ENCODE measurements around the gene INTS13. TPM values are rescaled to one million over a fixed set of nuclear protein-coding genes. Genes with fewer than 3 reads are reported as not detected.

The INTS13 gene
- total and polyA plus RNA-seq, 8 donors = 16.9 to 29.6 (median 21.1) TPM

- Histone ChIP-seq H3K36me3 (peaks cover 12 to 77% (median 73%) of the 10 kb centered on the region in 4 donors), H3K4me3 (no peak overlapping the region), H3K4me1 (no peaks in the 10 kb centered on the region), H3K9me3 (no peaks in the 10 kb centered on the region), H3K27ac (no peak overlapping the region), H3K27me3 (no peaks in the 10 kb centered on the region)
- 86 to 91% (median 88%) methylated on average over 3 of the region's 3 CpGs for WGBS, 5 donors
- no peak for DNase-seq
- intact Hi-C loops (cut with DNase I; ENCODE audit: low total_unique reads) = no loop called here
- TF ChIP-seq POLR2A (IDR thresholded peaks at IDR 0.05) (no peak), EP300 (IDR thresholded peaks at IDR 0.05) (no peak), POLR2AphosphoS5 (IDR thresholded peaks at IDR 0.05) (no peak), CTCF (IDR thresholded peaks at IDR 0.05) (no peak)
Measured at GRCh38 chr12:26921886-26922285, 15.9 kb downstream of the INTS13 start.

- no peak overlapping the region for H3K27ac ChIP-seq
- peaks cover 0 to 6% (median 0%) of the 10 kb centered on the region in 4 donors for H3K4me1 ChIP-seq
- intact Hi-C loops (cut with DNase I; ENCODE audit: low total_unique reads) = no loop called here
- 73 to 94% (median 91%) methylated on average over 2 of the region's 2 CpGs for WGBS, 5 donors
- no peaks in the 10 kb centered on the region for H3K9me3 ChIP-seq
- H3K4me3 ChIP-seq = no peak overlapping the region
- no peak for TF ChIP-seq EP300 (IDR thresholded peaks at IDR 0.05)
- TF ChIP-seq CTCF (IDR thresholded peaks at IDR 0.05) = no peak
- no peak for TF ChIP-seq POLR2A (IDR thresholded peaks at IDR 0.05)
- TF ChIP-seq POLR2AphosphoS5 (IDR thresholded peaks at IDR 0.05) = no peak
- peaks cover 8 to 79% (median 60%) of the 10 kb centered on the region in 4 donors for H3K36me3 ChIP-seq
- no peaks in the 10 kb centered on the region for H3K27me3 ChIP-seq
- peak in 1 of 2 donors; percentile 7 for DNase-seq
Measured at GRCh38 chr12:26919216-26919555, 18.6 kb downstream of the INTS13 start.

- Histone ChIP-seq H3K4me1 (peaks cover 0 to 6% (median 0%) of the 10 kb centered on the region in 4 donors), H3K4me3 (no peak overlapping the region), H3K27ac (no peak overlapping the region), H3K27me3 (no peaks in the 10 kb centered on the region), H3K9me3 (no peaks in the 10 kb centered on the region), H3K36me3 (peaks cover 8 to 77% (median 57%) of the 10 kb centered on the region in 4 donors)
- intact Hi-C loops (cut with DNase I; ENCODE audit: low total_unique reads) = no loop called here
- DNase-seq = peak in 1 of 2 donors; percentile 26
- 85 to 94% (median 88%) methylated on average over 5 of the region's 5 CpGs for WGBS, 5 donors
- TF ChIP-seq CTCF (IDR thresholded peaks at IDR 0.05) (no peak), POLR2A (IDR thresholded peaks at IDR 0.05) (no peak), EP300 (IDR thresholded peaks at IDR 0.05) (no peak), POLR2AphosphoS5 (IDR thresholded peaks at IDR 0.05) (no peak)
Measured at GRCh38 chr12:26918321-26919215, 19.2 kb downstream of the INTS13 start.

- peaks cover 0 to 11% (median 5%) of the 10 kb centered on the region in 4 donors for H3K4me1 ChIP-seq
- H3K27ac ChIP-seq = peak overlapping the region in 1 of 5 donors; percentile 56
- H3K9me3 ChIP-seq = no peaks in the 10 kb centered on the region
- no peak overlapping the region for H3K4me3 ChIP-seq
- WGBS, 5 donors = 22 to 36% (median 33%) methylated on average over 1 of the region's 1 CpG
- intact Hi-C loops (cut with DNase I; ENCODE audit: low total_unique reads) = no loop called here
- H3K27me3 ChIP-seq = no peaks in the 10 kb centered on the region
- H3K36me3 ChIP-seq = peaks cover 9 to 85% (median 74%) of the 10 kb centered on the region in 4 donors
- TF ChIP-seq POLR2A (IDR thresholded peaks at IDR 0.05) (no peak), POLR2AphosphoS5 (IDR thresholded peaks at IDR 0.05) (no peak), CTCF (IDR thresholded peaks at IDR 0.05) (no peak), EP300 (IDR thresholded peaks at IDR 0.05) (no peak)
- peak in 1 of 2 donors; percentile 5 for DNase-seq
Measured at GRCh38 chr12:26906704-26907103, 31.1 kb downstream of the INTS13 start.
